Stimulated activated CD4-positive, alpha-beta T cell treated with anti-CD3 and anti-CD28 coated beads, Interleukin-4, amount 100 ng/mL, for 4 hours (primary cell): Measurements from ENCODE around the gene GOLGA8A.
"Not testable (repeated sequence)": the region's sequence is repeated elsewhere in the genome, so short reads cannot be mapped to it uniquely, and the experiment has no call there.

Experiments
- DNase-seq, 2 experiments: peaks; one replicate each; pipeline ENCODE4 v3.0.0-alpha.2; 2020

GOLGA8A gene, protein sequence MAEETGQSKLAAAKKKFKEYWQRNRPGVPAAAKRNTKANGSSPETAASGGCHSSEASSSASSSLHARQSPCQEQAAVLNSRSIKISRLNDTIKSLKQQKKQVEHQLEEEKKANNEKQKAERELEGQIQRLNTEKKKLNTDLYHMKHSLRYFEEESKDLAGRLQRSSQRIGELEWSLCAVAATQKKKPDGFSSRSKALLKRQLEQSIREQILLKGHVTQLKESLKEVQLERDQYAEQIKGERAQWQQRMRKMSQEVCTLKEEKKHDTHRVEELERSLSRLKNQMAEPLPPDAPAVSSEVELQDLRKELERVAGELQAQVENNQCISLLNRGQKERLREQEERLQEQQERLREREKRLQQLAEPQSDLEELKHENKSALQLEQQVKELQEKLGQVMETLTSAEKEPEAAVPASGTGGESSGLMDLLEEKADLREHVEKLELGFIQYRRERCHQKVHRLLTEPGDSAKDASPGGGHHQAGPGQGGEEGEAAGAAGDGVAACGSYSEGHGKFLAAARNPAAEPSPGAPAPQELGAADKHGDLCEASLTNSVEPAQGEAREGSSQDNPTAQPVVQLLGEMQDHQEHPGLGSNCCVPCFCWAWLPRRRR

DNA sequence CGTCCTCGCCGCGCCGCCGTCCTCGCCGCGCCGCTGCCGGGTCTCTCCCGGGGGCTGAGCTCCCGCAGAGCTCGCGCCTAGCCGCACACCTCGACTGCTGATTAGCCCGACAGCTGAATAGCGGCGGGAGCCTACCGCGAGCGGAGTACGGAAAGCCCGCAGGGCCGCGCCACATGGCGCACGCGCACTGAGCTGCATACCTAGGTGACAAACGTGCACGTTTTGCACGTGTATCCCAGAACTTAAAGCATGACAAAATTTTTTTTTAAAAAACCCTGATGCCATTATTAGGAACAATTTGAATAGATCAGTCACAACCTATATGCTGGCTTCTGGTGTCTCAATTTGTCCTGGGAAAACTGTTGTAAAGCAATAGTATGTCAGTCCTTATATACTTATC is at the start of gene GOLGA8A:
Gene GOLGA8A, minus strand, starts transcription at position 122 of the 400 bp plus-strand sequence. CDS start 48,117 bp downstream, outside the sequence.
- DNase-seq: peak; percentile 87 to 91

DNA sequence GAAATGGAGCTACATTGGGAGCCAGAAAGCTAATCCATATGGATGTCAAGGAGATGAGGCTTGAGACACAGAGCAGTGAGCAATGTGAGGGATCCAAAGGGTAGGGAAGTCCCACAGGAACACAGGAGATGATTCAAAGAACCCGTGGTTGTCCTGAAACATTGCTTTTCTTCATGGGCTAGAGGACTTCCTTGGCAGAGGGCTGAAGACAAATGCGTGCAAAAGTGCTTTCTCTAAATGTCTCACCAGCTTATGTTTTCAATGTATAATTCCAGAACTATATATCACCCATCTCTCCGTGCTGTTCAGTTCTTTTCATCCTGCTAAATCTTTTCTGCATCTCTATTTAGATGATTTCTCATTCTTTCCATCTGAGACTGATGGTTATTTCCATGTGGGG is 46.0 kb upstream of the GOLGA8A start:
- DNase-seq: no peak

DNA sequence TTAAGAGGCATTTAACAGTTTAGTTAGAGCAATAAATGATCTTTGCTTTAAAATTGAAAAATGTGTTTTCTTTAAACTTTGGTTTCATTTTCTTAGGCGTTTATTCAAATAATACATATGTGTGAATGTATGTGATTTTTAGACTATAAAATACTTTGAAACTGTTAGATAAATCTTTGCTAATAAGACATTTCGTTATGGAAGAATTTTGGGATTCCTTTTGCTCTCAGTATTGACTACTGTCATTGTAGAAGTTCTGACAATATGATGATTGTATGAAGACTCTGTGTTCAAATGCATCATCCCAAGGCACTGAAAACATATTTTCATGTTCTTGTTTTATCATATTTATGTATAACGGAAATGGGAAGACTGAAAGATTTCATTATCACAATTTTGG is 43.8 kb upstream of the GOLGA8A start:
- no peak for DNase-seq

DNA sequence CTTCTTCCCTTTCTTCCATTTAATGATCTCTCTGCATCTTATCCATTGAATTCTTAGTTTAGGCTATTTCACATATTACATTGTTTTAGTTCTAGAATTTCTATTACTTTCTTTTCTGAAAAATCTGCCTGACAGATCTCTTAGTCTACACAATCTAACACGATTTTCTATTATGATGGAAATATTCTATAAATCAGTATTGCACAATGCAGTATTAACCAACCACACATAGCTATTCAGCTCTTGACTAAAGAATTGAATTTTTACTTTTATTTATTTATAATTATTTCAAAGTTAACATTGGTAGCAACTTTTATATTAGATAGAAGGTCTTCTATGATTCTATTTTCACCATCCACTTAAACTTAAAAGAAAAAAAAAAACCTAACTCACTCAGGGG is 36.2 kb upstream of the GOLGA8A start:
- no peak for DNase-seq

DNA sequence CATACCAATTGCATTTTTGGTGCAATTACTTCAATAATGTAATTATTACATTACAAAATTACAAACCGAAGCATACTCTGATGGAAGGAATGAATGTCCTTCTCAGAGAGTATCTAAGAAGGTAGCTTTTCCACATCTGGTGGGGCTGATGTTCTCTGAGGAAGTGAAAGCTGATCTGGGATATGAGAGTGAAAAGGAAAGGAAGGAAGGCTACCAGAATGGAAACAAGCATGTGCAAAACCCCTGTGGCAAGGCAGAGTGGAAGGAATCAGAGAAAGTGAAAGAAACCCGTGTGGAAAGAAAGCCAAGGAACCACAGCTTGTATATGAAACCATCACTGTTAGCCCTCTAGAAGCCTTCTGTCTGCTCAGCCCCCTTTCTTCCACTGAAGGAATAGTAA is 35.3 kb upstream of the GOLGA8A start:
- DNase-seq: no peak

DNA sequence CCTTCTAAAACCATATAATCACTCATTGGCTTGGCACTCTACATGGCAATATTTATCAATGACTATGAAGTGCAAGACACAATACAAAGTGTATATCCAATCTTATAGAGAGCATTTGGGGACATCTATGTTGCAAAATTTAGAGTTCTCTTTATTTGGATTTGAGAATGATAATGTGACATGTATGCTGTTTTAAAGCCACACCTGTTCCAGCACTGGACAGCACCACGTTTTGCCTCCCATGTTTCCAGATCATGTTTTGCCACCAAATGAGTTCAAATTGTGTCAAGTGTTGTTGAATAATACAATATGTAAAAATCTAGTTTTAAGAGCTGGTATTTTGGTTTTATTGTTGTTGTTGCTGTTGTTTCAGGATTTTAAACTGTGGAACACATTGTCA is 33.3 kb upstream of the GOLGA8A start:
- DNase-seq: no peak

DNA sequence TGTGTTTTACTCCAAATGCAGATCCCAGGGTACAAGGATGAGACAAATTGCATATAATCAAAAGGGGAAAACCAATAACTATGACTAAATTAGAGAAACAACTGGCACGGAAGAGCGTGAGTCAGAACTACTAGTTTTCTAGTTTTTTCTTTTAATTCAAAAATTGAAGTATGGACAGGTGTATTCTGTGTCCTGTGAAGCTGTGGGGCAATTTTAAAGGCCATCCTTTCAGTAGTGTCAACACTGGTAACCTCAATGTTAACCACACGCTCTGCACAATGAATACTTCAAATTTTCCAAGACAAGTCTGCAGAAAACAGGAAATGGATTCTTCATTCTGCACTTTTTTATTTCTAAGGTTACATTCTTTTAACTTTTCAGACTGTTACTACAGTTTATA is 32.5 kb upstream of the GOLGA8A start:
- no peak for DNase-seq

DNA sequence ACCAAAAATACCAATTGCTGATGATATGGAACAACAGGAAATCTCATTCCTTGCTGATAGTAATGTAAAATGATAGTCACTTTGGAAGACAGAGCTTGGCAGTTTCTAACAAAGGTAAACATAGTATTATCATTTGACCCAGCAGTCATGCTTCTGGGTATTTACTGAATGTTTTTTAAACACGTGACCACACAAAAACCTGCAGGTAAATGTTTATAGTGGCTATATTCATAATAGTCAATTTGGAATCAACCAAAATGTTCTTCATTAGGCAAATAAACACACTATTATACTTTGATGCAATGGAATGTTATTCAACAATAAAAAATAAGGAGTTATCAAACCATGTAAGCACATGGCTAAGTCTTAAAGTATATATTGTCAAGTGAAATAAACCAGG is 24.1 kb upstream of the GOLGA8A start:
- no peak for DNase-seq

DNA sequence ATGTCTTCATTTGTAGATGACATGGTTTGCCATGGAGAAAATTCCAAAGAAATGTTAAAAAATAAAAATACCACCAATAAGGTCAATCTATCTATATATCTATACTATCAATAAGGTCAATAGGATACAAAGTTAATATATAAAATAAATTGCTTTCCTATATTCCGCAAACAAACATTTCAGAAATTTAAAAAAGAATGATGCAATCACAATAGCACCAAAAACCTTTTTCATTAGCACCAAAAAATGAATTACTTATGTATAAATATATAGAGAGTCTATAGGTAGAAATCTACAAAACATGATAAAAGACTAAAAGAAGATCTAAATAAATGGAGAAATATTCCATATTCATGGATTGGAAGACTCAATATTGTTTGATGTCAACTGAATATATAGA is 22.8 kb upstream of the GOLGA8A start:
- DNase-seq: no peak

DNA sequence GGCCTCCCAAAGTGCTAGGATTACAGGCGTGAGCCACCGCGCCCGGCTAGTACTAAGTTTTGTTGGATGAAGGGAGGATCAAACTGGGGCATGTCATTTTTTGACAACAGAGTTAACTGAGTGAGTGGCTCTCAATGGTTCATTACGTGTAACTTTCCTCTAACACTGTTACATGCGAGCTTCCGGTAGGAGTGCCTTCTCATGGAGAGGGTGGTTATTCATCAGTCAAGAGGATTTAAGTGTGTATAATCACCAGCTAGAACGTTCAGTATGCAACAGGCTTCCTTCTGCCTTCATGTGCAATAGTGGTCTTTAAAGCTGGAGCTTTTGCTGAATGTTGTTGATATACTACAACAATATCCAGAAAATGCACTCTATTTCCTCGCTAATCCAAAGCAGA is 19.1 kb upstream of the GOLGA8A start:
- no peak for DNase-seq

DNA sequence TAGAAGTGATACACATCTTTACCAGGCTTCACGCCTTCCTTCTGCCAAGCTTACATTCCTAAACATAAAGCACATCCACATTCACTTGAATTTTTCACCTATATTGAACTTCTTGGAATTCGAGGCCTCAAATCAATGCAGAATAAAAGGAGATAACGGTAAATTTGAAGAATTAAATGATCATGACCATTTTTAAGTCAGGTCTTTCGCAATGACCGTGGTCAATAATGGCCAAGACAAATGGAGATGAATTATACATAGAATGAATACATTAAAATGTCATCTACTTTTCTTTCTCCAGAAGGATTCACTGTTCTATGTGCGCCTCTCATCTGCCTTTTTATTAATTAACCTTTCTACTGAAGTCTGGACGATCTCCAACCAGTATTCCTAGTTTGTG is 5.3 kb upstream of the GOLGA8A start:
- no peak for DNase-seq

DNA sequence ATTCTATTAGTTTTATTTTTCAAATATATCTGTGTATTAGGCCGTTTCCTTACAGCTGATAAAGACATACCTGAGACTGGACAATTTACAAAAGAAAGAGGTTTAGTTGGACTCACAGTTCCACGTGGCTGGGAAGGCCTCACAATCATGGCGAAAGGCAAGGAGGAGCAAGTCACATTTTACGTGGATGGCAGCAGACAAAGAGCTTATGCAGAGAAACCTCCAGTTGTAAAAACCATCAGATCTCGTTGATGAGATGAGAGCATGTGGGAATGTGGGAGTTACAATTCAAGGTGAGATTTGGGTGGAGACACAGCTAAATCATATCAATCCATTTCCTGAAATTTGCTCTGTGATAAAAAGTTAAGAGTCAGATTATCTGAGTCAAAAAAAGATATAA is 2.3 kb upstream of the GOLGA8A start:
- no peak for DNase-seq

DNA sequence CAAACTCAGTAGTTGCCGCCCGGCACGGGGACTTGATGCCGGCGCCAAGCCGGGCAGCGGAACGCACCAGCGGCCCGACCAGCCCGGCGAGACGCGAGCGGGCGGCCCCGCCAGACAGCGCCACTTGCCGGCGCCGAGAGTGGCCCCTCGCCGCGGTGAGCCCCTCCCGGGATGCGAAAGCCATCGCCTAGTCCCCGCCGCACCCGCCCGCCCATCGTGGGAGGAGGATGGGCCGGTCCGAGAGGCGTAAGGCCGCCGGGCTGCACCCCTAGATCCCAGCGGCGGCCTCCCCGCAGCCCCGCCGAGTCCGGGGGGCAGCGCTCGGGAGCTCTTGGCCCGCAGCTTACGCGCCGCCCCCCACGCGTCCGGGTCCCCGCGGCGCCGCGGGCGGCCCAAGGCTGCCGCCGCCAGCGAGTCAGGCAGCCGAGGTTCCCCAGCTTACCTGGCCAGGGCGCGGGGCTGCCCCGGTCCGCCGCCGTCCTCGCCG is 609 bp downstream of the GOLGA8A start:
- peak; percentile 48 to 52 for DNase-seq

DNA sequence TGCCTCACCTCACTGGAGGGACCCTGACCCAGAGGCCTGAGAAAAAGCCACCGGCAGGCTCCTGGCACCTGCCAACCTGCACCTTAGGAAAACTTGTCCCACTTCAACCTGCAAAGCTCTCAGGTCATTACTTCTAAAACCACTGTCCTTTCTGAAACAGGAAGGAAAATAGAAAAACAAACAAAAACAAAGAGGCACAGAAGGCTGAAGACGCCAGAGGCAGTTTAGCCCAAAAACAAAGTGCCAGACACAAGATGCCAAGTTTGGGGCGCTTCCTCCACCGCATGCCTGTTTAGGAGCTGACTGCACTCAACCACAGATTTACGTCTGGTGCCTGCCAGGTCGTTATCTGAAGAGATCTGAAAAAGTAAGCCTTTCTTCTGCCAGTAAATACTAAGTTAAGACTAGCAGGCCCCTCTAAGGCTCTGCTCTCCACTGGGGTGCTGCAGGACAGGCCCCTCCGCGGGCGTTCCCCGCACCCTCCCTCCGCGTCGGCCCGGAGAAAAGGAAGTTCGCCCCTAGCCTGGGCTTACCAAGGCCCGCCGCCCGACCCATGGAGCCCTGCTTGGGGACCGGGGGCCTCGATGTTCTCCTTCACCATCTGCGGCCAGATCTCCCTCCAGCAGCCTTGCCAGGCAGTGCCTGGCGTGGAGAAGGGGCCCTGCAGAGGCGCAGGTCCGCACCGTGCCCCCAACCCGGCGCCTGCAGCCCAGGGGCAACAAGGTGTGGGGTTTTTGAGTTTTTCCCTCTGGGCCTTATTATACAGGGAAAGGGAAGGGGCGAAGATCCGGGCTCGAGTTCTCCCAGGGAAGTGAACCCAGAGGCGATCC is 1.3 kb downstream of the GOLGA8A start:
- peak in 1 of 2 experiments; percentile 6 for DNase-seq

DNA sequence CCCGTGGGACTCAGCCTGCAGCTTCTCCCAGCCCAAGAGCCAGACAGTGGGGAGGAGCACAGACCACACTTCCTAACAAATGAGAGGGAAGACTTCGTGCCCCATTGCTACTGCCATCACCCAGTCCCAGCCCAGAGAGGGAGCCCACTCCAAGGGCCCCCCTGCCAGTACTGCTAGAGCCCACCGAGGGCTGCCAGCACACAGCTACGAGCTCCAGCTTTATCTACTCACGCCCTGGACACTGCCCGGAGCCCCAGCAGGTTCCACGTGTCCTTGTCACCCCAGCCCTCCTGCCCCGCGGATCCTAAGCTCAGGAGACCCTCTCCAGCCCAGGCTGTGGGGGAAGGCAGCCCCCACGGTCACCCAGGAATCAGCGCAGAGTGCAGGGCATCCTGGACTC is 1.9 kb downstream of the GOLGA8A start:
- DNase-seq: no peak

DNA sequence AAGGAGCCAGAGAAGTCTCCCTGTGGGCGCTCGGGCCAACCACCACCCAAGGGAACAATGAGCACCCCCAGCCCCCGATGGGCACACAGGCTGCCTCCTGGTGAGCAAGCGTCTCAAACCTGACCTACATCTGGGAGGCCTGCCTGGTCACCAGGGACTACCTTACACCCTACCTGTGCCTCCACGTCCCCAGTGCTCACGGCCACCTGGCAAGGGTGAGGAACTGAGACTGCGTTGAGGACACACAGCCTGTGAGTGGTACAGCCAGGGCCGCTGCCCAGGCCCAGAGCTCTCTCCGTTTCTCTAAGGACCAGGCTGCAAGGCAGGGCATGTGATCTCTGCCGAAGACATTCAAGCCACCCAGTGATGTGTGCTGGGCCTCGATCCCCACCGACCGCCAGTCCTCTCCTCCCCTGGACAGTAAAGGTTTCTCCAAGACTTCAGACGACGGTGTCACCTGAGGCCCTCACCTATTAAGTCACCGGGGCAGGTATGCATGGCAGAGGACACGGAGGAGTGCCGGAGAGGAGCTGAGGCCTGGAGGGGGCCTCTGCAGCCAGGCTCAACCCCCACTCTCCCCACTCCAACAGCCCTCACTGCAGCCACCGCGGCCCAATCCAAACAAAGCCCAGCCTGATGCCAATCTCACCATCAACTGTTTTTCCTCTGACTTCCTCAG is 2.8 kb downstream of the GOLGA8A start:
- no peak for DNase-seq

DNA sequence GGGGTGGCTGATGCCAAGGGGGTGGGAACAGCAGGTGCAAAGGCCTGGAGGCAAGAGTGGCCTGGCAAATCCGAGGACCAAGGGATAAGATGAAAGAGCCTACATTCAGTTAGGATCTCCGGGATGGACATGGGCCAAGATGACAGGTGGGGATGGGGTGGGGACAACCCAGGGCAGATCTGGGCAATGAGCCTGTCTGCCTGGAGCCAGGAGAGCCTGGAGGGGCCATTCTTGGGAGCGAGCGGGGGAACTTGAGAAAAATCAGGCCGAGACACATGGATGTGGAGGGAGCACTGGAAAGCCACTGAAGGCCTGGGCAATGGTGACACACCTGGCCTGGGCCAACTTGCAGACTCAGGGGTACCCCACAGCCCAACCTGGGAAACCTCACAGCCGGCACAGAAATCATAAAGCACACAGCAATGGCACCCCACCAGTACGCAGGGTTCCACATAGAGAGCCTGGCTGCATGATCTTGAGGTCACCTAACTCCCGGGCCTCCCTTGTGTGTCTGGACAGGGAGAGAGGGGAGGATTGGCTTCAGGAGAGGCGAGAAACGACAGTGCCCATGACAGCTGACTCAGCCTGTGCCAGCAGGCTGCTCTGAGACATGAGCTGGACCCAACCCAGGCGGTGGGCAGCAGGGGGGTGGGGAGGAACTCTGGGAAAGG is 3.5 kb downstream of the GOLGA8A start:
- DNase-seq: not testable (repeated sequence)

DNA sequence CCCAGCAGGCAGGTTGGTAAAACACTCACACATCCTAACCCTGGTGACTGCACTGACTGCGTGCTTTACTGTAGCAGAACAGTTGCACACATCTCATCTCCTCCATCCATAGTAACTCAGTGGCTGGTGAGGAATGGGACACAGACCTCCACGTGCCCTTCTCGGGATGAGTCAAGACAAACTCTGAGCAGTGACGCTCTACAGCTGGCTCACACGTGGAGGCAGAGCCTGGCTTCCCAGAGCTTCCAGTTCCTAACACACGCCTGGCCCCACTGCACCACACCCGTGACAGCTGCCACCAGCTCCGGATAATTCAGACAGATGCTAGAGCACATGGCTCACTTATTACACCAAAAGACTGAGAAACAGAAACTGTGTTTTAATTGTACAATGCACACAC is 7.0 kb downstream of the GOLGA8A start:
- not testable (repeated sequence) for DNase-seq

DNA sequence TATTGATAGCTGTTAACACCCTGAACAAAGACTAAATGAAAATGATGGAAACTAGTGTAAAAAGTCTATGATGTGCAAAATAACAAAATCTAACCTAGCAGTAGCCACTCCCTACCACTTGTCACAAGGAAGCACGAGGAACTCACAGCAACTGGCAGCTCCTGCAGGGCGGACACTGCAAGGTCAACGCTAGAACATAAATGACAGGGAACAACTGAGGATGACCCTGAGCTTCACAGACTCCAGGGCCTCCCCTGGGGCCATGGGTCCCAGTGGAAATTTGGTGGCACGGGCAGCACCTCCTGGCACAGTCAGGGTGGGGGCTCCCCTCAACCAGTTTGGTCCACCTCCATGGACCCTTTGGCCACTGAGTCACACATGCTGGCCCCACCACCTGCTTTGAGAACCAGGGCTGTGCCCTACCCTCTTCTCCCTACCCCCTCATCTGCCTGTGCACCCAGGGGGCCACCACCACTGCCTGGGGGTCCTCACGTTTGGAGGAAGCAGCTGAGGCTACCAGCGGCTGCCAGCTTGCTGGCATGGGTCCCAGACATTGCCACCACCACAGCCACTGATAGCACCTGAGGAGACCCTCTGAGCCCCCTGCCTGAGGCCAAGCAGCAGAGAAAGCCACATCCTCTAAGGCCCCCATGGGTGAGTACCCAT is 14.1 kb downstream of the GOLGA8A start:
- not testable (repeated sequence) for DNase-seq

DNA sequence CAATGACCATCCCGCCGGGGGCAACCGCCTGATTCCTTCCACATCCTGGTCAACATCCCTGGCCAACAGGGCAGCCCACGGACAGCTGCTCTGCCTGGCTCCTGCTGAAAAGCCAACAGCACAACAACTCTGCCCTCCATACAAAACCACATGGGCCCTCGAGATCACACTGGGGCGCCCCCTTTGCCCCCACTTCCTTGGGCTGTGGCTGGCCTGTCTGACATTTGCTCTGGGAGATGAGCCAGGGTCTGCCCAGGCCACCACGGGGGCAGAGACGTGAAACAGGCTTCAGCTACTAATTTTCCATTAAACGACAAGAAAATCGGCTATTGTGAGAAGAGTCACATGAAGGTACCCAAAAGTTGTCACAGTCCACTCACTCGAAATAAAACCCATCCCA is 16.7 kb downstream of the GOLGA8A start:
- not testable (repeated sequence) for DNase-seq

DNA sequence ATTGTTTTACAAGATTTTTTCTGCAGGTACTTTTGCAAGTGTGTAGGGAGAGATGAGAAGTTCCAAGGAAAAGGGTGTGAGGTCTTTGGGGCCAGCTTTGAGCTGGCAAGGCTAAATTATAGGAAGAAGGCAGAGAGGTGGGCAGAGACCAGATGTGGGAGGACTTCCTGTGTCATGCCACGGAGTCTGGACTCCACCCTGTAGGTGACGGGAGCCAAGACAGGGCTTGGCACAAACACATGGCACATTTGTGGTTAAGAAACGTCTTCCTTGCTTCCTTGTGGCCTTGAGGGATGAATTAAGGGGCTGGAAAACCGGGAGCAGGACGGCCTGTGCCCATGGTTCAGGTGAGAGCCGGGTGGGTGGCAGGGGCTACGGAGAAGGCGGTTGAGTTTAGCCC is 19.2 kb downstream of the GOLGA8A start:
- not testable (repeated sequence) for DNase-seq

DNA sequence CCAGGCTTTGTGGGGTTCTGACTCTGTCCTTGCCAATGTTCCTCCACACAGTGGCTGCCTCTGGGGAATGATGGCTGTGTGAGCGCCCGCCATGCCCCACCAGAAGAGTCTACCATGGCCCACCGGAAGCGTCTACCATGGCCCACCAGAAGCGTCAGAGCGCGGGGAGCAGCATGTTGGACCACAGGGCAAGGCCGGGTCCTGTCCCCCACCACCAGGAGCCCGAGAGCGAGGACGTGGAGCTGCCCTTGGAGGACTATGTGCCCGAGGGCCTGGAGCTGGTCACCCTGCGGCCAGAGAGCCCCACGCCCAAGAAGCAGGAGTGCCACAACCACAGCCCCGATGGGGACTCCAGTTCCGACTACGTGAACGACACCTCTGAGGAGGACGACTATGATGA is 28.1 kb downstream of the GOLGA8A start:
- DNase-seq: not testable (repeated sequence)
